Erythroblast (primary cell): Measurements from ENCODE around the gene MACROD2.

ENCODE experiments used
- DNase-seq, 2 experiments: peaks; one replicate each; lab custom pipeline; 2025; lab: John Stamatoyannopoulos, UW
- GATA1 ChIP-seq: IDR thresholded peaks from 2 replicates; pipeline ENCODE4 v1.6.1; 2011; ENCODE audit warnings: low read depth, mild to moderate bottlenecking, control low read depth, low read length, moderate library complexity
- POLR2A ChIP-seq: IDR thresholded peaks from 2 replicates; pipeline ENCODE4 v1.6.1; 2011; ENCODE audit warnings: mild to moderate bottlenecking, low read length

Gene MACROD2

GRCh38 chr20:15072316-15072715 is 1077.0 kb downstream of the MACROD2 start:
- TF ChIP-seq POLR2A (no peak), GATA1 (no peak)
- no peak for DNase-seq

GRCh38 chr20:15075586-15075985 is 1080.3 kb downstream of the MACROD2 start:
- TF ChIP-seq GATA1 (no peak), POLR2A (no peak)
- no peak for DNase-seq

GRCh38 chr20:15076785-15077184 is 1081.5 kb downstream of the MACROD2 start:
- no peak for DNase-seq
- TF ChIP-seq GATA1 (no peak), POLR2A (no peak)

- DNase-seq: no peak
- TF ChIP-seq GATA1: no peak
- no peak for TF ChIP-seq POLR2A
Observed at GRCh38 chr20:15077733-15078250, 1082.5 kb downstream of the MACROD2 start.

- DNase-seq: no peak
- TF ChIP-seq GATA1: no peak
Observed at GRCh38 chr20:15079594-15080340, 1084.5 kb downstream of the MACROD2 start.

- DNase-seq: no peak
- no peak for TF ChIP-seq POLR2A
- no peak for TF ChIP-seq GATA1
Observed at GRCh38 chr20:15081261-15081660, 1085.9 kb downstream of the MACROD2 start.

- no peak for TF ChIP-seq GATA1
- TF ChIP-seq POLR2A: no peak
- DNase-seq: no peak
Observed at GRCh38 chr20:15091421-15092037, 1096.2 kb downstream of the MACROD2 start.

- TF ChIP-seq GATA1 (no peak), POLR2A (no peak)
- no peak for DNase-seq
Observed at GRCh38 chr20:15098351-15098750, 1103.0 kb downstream of the MACROD2 start.

- no peak for TF ChIP-seq GATA1
- no peak for TF ChIP-seq POLR2A
- DNase-seq: no peak
Observed at GRCh38 chr20:15099130-15099529, 1103.8 kb downstream of the MACROD2 start.

GRCh38 chr20:15100506-15101160 is 1105.3 kb downstream of the MACROD2 start:
- TF ChIP-seq GATA1 (no peak), POLR2A (no peak)
- no peak for DNase-seq

- no peak for TF ChIP-seq POLR2A
- no peak for TF ChIP-seq GATA1
- no peak for DNase-seq
Observed at GRCh38 chr20:15107931-15108330, 1112.6 kb downstream of the MACROD2 start.

- no peak for TF ChIP-seq GATA1
- no peak for TF ChIP-seq POLR2A
Observed at GRCh38 chr20:15109494-15109893, 1114.2 kb downstream of the MACROD2 start.

GRCh38 chr20:15111654-15112053 is 1116.3 kb downstream of the MACROD2 start:
- no peak for DNase-seq
- TF ChIP-seq GATA1 (no peak), POLR2A (no peak)

More at GRCh38 chr20:15109494-15109893, 1114.2 kb downstream of the MACROD2 start:
- DNase-seq: no peak

- DNase-seq: no peak
- TF ChIP-seq POLR2A (no peak), GATA1 (no peak)
Observed at GRCh38 chr20:15113144-15113773, 1117.9 kb downstream of the MACROD2 start.
